NCI-H446 (cell line): ENCODE data around the gene MYO1C.

Experiments
- DNase-seq, 2 experiments: peaks; one replicate each; lab custom pipeline; 2025; lab: John Stamatoyannopoulos, UW

Gene MYO1C

DNA sequence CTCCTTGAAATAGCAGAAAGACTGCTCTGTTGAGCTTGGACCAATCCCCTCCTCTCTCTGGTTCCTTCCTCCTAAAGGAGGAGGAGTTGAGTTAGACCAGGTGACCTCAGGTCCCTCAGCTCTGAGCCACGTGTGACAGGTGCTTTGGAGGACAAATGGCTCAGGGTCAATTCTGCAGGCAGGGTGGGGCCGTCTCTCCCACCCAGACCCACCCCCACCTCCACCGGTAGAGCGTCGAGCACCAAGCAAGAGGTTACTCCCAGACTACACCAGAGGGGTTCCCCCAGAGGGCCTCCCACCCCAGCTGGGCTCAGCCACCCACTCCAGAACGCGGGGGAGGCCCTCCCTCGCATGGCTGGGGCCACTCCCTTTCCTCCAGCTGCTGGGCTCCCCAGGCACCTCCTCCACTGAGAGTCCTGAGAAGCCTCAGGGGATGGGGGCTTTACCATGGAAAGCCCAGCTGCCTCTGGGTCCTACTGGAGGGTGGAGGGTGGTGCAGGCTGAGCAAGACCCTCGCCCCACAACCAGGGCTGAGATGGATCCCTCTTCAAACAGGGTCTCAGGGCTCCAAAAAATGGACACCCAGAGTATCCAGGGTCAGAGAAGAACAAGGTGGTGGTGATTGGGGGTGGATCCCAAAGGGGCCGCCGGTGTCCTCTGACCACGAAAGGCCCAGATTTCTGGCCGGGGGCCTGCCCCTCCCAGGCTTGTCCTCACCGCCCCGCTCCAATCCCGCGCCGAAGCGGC, 7.6 kb downstream of the MYO1C start:
- DNase-seq = no peak

DNA sequence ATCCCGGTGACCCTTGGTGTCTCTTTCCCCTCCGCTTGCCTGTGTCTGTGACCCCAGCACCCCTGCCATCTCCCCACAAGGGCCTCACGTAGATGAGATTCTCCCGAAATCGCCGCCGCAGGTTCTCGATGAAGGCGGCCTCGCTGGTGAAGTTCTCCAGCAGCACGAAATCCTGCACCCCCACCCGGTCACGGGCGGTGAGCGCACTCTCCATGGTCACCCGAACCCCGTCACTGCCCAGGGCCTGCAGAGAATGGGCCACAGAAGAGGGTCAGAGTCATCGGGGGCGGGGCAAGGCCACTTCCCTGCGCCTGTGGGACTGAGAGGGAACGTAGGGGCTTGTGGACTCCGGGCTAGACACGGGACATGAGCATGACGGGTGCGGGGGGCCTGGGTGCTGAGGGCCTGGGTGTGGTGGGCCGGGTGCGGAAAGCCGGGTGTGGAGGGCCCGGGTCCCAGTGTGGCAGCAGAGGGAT, 8.4 kb downstream of the MYO1C start:
- no peak for DNase-seq

DNA sequence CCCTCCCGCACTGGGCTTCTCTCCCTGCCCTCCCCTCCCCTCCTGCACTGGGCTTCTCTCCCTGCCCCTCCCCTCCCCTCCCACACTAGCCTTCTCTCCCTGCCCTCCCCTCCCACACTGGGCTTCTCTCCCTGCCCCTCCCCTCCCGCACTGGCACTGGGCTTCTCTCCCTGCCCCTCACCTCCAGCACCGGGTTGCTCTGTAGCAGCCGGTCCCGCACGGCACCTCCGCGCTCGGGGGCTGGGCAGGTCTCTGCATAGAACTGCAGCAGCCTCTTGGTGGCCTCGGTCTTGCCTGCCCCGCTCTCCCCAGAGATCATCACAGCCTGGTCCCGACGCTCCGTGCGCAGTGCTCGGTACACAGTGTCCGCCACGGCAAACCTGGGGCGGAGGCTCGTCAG, 9.8 kb downstream of the MYO1C start:
- DNase-seq = no peak

DNA sequence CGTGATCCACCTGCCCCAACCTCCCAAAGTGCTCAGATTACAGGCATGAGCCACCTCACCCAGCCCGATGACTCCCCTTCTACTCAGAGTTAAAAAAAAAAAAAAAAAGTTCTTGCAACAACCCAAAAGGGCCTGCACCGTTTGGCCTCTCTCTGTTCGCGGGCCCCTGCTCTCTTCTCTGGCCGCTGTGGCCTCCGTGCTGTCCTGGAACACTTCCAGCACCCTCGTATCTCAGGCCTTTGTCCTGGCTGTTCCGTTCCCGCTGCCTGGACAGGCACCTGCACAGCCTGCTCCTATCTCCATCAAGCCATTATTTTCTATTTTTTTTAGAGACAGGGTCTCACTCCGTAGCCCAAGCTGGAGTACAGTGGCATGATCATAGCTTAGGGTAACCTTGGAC, 10.8 kb downstream of the MYO1C start:
- DNase-seq = no peak

DNA sequence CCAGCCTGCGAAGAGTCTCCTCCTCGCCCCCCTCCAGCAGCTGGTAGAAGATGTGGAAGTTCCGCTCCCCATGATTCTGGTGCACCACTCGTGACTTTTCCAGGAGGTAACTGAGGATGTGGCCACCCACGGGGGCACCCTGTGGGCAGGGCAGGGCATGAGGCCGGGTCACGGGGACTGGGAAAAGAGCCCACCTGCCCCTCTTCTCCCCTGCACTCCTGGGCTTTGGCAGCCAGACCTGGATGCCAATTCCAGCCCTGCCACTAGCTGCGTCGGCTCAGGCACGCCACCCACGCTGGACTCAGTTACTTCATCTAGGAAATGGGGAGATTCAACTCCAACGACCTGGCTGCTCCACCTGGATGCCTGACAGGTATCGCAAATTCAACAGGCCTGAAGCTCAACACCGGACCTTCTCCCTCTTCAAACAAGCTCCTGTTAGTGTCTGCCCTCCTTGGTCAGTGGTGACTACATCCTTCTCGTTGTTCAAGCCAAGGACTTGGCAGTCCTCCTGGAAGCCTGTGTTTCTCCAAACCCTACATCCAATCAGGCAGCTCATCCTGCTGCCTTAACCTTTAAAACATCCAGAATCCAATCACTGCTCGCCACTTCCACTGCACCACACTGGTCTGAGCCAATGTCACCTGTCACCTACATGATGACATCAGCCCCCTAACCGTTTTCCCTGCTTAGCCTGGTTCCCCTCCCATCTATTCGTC, 11.6 kb downstream of the MYO1C start:
- no peak for DNase-seq

DNA sequence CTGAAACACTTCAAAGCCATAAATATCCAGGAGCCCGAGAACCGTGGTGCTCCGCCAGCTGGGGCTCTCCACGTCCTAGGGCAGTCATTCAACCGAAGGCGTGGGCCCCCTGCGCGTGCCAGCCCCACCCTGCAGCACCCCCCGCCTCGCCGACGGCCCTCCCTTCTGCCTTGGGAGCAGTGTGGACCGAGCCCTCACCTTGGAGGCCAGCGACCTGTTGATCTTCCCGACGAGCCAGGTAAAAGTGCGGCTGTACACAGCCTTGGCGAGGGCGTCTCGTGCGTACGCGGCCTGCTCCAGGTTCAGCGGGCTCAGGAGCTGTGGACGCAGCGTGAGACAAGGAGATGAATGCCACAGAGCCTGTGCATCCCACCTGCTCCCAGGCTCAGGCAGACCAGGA, 14.1 kb downstream of the MYO1C start:
- no peak for DNase-seq

DNA sequence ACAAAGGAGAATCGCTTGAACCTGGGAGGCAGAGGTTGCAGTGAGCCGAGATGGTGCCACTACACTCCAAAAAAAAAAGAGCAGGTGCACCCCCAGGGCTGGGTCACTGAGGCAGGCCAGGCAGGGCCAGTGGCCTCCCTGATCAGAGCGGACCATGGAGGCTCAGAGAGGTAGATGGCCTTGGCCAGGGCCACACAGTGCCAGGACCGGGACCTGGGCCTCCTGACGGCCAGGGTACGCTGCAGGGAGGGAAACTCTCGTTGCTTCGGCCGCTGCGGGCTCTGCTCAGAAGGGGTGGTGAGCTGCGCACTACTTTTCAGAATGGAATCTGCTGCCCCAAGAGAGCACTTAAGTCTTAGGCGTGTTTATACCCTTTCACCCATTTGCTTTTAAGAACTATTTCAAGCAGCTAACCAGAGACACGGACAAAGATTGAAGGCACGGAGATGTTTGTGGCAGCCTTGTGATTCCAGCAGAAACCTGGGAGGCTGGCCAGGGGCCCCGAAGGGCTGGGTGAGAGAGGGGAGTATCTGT, 17.1 kb downstream of the MYO1C start:
- DNase-seq = no peak

DNA sequence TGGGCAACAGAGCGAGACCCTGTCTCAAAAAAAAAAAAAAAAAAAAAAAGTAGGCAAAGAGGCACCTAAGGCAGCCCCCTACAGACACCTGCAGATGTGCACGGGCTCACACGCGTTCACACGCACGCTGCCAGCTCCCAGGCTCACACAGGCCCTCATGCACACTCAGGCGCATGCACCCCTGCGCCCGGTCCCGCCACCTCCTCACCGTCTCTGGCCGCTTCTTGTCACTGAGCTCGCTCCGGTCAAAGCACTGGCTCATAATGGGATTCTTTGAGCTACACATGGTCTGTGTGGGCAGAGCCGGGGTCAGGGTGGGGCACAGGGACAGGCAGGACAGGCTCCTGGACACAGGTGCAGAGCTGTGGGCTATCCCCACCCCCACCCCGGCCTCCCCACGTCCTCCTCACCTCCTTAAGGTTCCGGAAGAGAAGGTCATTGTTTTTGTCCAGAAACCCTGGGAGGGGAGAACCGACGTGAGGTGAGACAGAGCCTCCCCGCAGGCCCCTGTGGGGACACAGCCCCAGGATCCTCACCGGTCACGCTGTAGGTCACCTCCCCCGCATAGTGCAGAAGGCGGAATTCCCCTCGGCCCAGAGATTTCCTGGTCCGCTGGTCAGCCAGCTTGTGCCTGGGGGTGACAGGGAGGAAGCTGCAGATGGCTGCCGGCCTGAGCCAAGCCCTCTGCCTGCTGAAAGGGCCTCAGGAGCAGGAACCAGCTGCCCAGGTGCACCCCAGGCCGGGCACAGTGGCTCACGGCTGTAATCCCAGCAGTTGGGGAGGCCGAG, 17.9 kb downstream of the MYO1C start:
- no peak for DNase-seq

DNA sequence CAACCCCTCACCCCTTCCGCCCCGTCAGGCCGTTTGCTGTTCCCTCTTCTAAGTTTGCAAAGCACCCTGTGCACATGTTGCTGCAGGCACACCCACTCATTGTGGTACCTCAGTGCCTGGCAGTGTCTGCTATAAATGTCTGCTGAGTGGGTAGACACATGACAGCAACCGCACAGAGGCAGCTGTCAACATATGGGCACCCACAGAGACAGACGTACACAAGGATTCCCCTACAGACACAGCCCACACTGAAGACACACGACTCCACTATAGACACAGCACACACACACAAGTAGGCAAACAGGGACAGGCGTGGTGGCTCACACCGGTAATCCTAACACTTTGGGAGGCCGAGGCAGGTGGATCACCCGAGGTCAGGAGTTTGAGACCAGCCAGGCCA, 18.6 kb downstream of the MYO1C start:
- DNase-seq = no peak

DNA sequence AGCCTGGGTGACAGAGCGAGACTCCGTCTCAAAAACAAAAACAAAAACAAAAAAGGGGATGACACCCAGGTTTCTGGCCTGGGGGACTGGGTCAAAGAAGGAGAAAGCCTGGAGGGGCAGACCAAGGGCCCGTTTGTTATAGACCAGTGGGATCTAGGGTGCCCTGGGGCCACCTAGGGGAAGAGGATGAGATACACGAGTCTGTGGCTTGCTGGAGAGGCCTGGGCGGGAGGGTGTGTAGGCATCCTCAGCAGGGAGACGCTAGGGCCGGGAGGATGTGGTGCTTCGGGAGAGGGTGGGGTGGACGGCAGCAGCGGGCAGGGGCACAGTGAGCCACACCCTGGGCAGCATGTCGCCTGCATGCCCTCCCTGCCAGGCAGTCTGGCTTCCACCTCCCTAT, 19.3 kb downstream of the MYO1C start:
- DNase-seq = no peak

DNA sequence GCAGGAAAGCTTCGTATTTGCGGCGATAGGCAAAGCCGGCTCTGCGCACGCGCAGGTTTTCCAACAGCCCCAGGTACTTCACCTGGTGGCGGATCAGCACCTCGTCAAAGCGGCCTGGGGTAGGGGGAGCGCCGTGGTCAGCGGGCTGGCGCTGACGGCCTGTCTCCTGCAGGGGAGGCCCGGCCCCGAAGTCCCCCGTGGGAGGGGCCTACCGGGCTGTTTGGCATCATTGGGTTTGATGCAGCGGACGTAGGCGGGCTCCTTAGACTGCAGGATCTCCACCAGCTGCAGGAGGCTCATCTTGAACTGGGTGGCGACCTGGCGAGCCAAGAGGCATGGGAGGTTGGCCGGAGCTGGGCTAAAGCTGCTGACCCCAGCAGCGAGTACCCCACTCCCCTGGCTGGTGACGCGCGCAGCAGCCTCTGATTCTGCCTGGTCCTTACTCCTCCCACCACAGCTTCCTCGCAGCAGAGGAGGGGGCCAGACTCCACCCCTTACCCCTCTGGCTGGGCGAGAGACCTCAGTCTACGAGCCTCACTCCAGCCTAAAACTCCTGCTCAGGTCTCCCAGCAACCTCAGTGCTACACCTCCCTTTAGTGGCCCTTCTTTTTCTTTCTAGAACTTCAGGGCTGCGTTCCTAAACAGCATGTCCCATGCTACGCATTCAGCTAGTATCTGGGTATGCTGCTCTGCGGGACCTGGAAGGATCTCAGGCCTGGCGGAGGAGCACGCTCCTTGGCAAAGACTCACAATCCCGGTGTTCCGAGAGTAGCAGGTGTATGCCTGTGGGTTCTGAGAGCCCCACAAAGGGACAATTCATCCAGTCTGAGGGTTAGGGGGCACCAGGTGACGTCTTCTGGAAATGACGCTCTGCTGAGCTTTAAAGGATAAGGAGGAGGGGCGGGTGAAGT, 20.3 kb downstream of the MYO1C start:
- no peak for DNase-seq

DNA sequence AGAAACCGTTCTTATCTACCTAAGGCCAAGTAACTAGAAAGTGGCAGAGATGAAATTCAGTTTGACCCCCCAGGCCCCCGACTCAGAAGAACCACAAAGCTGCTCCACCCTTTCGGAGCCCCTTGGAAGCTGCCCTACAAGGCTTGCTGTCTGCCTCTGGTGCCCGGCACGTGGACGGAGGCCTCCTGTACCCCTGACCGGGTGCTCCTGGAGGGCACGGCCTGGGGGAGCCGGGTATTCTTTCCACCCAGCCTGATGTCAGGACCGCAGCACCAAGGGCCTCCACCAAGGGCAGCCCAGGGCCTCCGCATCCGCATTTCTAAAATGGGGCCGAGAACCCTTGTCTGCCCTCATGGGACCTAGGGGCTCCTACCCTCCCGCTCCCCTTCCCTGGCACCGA, 21.0 kb downstream of the MYO1C start:
- no peak for DNase-seq

DNA sequence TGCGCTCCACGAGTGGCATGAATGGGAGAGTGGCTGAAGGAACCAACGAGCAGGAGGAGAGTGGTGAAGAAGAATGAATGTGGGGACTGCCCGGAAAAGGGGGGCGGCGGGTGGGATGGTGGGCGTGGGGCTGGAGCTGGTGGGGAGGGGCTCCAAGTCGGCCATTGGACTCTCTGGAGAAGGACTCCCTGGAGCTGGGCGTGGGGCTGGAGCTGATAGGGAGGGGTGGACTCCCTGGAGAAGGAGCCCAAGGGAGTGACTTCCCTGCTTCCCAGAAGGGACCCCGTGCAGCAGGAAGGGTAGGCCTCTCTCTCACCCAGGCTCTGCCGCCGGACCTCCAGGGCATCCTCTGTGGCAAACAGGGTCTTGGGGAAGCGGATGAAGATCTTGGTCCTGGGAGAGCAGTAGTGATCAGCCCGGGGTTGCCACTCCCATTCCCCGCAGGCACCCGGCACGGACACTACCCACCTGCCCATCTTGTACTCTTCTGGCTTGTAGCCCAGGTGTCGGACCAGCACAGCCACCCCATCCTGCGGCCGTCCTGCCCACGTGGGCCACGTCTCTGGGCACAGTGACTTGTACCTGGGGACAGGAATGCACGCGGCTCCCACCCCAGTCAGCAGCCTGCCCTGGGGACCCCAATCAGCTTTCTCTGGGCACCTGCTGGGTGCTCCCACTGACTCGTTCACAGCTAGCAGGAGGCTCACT, 21.6 kb downstream of the MYO1C start:
- no peak for DNase-seq

DNA sequence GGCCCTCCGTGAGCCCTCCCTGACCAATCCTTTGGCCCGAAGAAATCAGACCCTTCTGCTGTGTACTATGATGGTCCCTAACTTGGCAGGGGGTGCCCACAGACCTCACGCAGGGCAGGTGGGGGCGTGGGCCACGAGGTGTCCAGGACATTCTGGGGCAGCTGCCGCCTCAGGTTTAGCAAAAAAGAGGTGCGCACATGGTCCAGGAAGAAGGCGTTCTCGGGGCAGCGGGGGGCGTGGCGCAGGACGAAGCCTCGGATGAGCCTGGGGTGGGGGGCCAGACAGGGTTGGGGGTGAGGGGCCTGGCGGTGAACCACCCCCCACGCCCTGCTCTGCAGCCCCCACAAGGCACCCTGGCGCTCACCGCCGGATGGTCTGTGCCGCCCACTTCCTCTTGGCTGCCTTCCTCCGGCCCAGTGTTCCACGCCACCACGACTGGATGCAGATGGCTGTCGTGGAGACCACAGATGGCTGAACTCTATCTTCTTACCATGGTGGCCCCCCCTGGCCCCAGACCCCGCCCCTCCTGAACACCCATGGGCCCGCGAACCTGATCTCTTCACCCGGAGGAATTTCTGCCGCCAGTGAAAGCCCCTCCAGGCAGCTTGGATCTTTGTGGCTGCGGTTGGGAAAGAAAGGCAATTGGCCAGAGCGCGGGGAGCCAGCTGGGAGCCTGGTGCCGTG, 22.3 kb downstream of the MYO1C start:
- no peak for DNase-seq

DNA sequence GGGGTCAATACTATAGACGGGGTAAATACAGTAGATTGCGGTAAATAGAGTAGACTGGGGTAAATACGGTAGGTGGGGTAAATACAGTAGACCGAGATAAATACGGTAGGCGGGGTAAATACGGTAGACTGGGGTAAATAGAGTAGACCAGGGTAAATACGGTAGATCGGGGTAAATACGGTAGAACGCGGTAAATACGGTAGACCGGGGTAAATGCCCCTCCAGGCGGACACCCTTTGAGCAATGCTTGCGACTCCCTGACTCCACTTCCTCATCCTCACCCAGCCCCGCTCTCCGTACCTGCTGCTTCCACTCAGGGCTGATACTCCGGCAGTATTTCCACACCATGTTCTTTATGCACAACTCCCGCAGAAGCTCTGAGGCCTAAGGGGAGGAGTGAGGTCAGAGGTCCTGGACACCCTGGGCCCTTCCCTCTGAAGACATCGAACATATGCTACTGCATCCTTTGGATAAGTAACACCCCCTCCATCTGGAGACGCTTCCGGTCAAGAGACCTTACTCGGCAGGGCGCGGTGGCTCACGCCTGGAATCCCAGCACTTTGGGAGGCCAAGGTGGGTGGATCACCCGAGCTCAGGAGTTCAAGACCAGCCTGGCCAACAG, 23.1 kb downstream of the MYO1C start:
- DNase-seq = no peak

DNA sequence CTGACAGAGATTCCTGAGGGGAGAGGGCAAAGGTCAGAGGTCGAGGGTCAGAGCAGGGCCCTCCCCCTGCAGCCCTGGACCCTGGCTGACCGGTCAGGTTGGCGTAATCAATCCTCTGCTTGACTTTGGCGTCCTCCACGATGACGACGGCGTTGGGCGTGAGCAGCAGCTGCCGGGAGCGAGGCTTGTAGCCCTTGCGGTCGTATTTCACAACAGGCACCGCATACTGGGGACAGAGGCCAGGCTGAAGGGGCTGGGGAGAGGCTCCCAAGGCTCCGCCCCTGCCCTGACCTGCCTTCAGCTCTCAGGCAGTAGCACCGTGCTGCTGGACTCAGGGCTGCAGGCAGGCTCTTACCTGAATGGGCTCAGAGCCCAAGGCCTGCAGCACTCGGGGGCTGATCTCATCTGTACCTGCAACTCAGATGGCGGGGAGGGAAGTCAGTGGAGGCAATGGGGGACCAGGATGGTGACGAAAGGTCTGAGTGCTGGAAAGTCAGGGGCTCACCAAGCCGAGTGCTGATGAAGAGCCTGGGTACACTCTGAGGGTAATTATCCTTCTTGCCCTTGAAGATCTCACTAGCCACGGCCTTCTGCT, 24.5 kb downstream of the MYO1C start:
- no peak for DNase-seq

DNA sequence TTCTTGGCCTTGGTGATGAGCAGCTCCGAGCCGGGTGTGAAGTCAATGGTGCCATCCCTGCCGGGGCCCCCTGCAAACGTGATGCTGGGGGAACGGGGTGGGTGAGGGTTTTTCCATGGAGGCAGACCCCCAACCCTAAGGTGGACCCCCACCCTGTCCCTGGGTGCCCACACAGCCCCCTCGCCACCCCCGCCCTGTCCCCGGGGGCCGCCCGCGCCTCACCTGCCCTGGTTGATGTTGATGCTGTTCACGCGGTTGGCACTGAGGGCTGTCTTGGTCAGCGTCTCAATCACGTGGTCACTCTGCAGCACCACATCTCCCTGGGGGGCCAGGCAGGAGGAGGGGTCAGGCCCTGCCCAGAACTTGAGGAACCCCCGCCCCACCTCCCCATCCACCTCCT, 25.2 kb downstream of the MYO1C start:
- DNase-seq = no peak

DNA sequence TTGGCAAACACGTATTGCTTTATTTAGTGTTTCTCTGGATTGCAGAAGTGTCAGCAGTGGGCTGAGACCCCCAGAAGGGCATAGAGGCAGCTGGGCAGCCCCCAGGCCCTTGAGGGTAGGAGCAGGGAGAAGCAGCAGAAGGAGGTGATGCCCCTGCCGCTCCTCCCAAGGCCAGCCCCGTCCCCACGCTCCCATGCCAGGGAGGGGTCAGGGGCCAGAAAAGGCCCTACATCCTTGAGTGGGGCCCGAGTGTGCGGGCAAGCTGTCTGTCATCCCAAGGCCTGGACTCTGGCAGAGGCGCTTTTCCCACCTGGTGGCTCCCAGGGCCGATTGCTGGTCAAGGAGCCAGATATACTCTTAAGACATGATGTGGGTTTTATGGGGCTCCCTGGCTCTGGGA, 28.3 kb downstream of the MYO1C start:
- no peak for DNase-seq
